G401 (cell line): Measurements from ENCODE around the gene UBAC1. TPM values are rescaled to one million over a fixed set of nuclear protein-coding genes. Genes with fewer than 3 reads are reported as not detected.
"Not testable (repeated sequence)": the region's sequence is repeated elsewhere in the genome, so short reads cannot be mapped to it uniquely, and the experiment has no call there.

Experiments
- DNase-seq: peaks from one replicate; pipeline ENCODE4 v3.0.0-alpha.2; 2015; ENCODE audit warnings: low spot score
- in situ Hi-C: cut with HindIII; loops from 2 replicates; pipeline ENCODE4 v1.10.0; 2016; ENCODE audit warnings: low sequenced_read_pairs, mixed read lengths
- total RNA-seq: library from RNA; depleted of rRNA; stranded (reverse); fragments of >200 nt; shearing (Covaris generic); gene quantifications from 2 replicates; pipeline ENCODE4 v1.2.3, GENCODE V29; 2014

The UBAC1 gene
- total RNA-seq, 1 experiment from 2014 or later, result 104 TPM

DNA sequence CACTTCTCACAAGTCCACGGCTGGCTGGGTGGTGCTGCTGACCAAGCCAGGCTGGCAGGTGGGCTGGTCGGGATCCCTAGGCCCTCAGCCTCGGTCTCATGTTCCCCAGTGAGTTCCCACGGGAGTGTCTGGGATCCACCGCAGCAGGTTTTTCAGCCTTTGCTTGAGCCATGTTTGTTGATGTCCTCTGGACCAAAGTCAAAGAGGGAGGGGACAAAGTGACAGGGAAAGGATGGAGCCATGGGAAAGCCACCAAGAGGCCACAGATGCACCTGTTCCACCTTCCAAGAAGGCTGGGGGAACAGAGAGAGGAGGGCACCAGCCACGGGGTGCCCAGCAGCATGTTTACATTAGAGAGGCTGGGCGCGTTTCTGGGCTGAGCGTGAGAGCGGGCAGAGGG is 2.8 kb upstream of the UBAC1 start:
- DNase-seq, result no peak
- in situ Hi-C loops, result no loop called here

GRCh38 chr9:135963338-135963737 is 2.2 kb upstream of the UBAC1 start:
- no peak for DNase-seq
- in situ Hi-C loops, result no loop called here

GRCh38 chr9:135962696-135963307 is 1.6 kb upstream of the UBAC1 start:
- DNase-seq, result no peak
- in situ Hi-C loops, result no loop called here

GRCh38 chr9:135961811-135962695 is 880 bp upstream of the UBAC1 start:
- in situ Hi-C loops, result no loop called here
- peak; percentile 18 for DNase-seq

GRCh38 chr9:135960411-135961276 is 529 bp downstream of the UBAC1 start:
- peak; percentile 25 for DNase-seq
- in situ Hi-C loops, result no loop called here

GRCh38 chr9:135959814-135960213 is 1.4 kb downstream of the UBAC1 start:
- no peak for DNase-seq
- in situ Hi-C loops, result no loop called here

DNA sequence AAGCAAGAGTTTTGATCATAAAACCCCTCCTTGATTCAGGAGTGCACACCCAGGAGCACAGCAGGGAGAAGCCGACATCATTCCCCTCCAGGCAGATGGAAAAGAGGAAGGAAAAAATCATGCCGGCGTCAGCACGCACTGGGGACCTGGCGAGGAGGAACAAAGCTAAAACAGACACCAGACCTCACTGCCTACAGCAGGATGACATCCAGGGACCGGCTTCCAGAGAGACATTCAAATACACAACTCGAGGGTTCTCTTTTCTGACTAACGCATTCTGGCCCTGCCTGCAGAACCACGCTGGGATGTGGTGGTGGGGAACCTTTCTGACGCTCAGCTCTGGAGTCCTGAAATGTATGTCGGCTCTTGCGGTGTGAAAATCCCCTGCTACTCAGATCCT is 2.7 kb downstream of the UBAC1 start:
- no peak for DNase-seq
- in situ Hi-C loops, result no loop called here

GRCh38 chr9:135957431-135957830 is 3.7 kb downstream of the UBAC1 start:
- in situ Hi-C loops, result no loop called here
- no peak for DNase-seq

GRCh38 chr9:135956802-135957174 is 4.4 kb downstream of the UBAC1 start:
- in situ Hi-C loops, result no loop called here

GRCh38 chr9:135955934-135956801 is 5.0 kb downstream of the UBAC1 start:
- no peak for DNase-seq
- in situ Hi-C loops, result no loop called here

More at GRCh38 chr9:135956802-135957174, 4.4 kb downstream of the UBAC1 start:
- no peak for DNase-seq

DNA sequence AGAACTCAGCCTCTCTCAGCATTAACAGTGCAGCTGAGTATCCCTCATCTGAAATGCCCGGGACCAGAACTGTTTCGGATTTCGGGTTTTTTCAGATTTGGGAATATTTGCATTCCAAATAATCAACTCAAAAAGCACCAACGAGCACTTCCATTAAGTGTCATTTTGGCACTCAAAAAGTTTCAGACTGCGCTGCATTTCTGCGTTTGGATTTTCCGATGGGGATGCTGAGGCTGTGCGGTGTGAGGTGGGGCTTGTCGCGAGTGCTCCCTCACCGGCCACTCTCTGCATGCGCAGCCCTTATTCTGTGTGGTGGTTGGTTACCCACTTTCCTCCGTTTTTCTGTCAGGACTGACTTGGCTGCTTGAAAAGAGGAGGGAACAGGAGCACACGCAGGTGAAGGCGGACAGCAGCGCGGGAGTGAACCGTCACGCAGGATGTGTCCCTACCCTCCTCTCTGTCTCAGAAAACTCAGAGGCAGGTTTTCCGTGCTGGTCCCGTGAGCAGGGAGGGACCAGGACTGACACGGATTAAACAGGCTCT is 8.4 kb downstream of the UBAC1 start:
- in situ Hi-C loops, result no loop called here
- no peak for DNase-seq

DNA sequence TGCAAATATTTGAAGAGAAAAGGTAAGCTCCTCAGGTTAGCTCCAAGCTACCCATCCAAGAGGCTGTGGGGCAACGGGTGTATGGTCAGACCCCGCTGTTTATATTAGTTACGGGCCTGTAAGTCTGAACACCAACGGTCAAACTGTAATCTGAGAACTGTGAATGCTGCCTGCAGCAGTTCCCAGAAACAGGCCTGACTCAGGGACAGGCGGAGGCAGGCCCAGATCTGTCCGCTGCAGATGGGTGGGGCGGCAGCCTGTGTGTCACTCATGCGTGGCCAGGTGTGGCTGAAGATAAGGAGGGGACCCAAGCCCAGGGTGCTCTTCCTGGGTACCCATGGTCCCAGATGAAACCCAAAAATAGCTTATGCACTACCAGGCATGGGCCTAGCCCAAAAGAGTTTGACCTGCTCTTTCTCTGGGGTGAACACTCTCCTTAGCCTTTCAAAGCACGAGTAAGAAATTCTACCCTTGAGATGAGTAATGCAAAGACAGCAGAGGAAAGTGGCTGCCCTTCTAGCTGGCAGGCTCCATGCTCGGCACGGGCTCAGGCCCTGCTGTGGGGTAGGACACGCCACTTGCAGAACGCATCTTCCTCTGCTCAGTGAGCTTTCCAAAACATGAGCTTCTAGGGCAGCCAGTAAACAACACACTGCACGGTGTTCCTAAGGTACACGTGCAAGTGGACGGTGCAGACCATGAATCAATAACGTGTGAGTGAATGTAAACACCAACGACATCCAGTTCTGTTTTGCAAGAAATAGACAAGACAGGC is 9.1 kb downstream of the UBAC1 start:
- no peak for DNase-seq
- in situ Hi-C loops, result no loop called here

DNA sequence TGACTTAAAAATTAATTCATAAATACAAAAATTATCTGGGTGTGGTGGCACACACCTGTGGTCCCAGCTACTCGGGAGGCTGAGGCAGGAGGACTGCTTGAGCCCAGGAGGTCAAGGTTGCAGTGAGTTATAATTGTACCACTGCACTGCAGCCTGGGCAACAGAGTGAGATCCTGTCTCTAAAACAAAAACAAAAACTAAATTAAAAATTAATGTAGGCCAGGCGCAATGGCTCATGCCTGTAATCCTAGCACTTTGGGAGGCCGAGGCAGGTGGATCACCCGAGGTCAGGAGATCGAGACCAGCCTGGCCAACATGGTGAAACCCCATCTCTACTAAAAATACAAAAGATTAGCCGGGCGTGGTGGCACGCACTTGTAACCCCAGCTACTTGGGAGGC is 9.9 kb downstream of the UBAC1 start:
- in situ Hi-C loops, DNase-seq: not testable (repeated sequence)

DNA sequence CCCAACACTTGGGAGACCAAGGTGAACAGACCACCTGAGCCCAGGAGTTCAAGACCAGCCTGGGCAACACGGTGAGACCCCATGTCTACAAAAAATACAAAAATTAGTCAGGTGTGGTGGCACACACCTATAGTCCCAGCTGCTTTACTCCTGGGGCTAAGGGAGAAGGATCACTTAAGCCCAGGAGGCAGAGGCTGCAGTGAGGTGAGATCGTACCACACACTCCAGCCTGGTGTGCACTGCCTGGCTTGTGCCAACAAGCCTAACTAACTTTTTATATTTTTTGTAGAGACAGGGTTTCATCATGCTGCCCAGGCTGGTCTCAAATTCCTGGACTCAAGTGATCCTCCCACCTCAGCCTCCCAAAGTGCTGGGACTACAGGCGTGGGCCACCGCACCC is 10.3 kb downstream of the UBAC1 start:
- DNase-seq, in situ Hi-C loops: not testable (repeated sequence)

DNA sequence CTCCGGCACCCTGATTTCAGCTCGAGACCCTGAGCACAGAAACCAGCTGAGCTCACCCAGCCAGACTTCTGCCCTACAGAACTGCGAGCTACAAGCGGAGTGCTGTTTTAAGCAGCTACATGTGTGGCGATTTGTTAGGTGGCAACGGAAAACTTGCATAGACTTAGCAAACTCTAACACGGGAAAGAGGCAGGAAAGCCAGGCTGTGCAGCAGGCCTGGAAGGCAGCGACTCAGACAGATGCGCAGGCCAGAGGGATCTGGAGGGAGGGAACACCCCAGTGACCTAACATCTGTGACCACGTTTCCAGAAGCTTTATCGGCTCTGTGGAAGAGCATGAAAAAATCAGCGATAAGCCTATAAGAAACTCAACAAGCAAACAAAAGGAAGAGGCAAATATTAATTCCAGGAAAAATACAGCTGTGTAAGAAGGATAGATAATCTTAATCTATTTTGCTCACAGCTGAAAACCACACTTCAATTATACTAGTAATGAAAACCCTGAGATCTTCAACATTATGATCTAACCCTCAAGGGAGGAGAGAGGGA is 11.0 kb downstream of the UBAC1 start:
- in situ Hi-C loops, result no loop called here
- DNase-seq, result no peak

- no peak for DNase-seq
- in situ Hi-C loops, result no loop called here
Measured at GRCh38 chr9:135949501-135950134, 11.6 kb downstream of the UBAC1 start.

DNA sequence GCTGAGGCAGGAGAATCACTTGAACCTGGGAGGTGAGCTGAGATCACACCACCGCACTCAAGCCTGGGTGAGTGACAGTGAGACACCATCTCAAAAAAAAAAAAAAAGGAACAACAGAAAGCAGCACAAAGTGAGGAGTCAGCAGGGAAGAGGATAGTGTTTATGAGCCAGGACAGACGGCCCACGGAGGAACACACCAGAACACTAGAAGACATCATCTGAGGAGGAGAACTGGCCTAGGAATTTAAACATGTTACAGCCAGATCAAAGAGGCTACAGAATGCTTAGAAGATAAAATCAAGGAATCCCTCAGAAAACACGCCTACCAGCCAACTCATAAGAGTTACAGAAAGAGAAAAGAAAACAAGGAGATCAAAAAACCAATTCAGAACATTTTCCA is 12.2 kb downstream of the UBAC1 start:
- in situ Hi-C loops, result no loop called here
- no peak for DNase-seq
